ENCODE measurements around the gene NT5C3A. TPM values are rescaled to one million over a fixed set of nuclear protein-coding genes. Genes with fewer than 3 reads are reported as not detected.
A peak's percentile ranks its signal among the peaks of the same experiment; 100 is the strongest.

The NT5C3A gene
- total and polyA plus RNA-seq, 9 of the 15 experiments (the other 6 are each of a cell fraction or from before 2014, with no cell fraction given): 18.6 to 60.1 (median 40.0) TPM

- TF ChIP-seq FOXJ2 (tag; IDR thresholded peaks at IDR 0.05) (peak; percentile 71; the same call in 1 of the 2 replicates), NFRKB (IDR thresholded peaks at IDR 0.05; ENCODE audit: low read depth) (peak; percentile 68), ZNF3 (CRISPR knock-in tag; IDR thresholded peaks at IDR 0.05) (no peak), VEZF1 (CRISPR knock-in tag; IDR thresholded peaks at IDR 0.05) (peak; percentile 59; the same call in 1 of the 2 replicates), FIP1L1 (IDR thresholded peaks at IDR 0.05; ENCODE audit: low read depth, low read length, poor library complexity, severe bottlenecking) (no peak), TRIM25 (IDR thresholded peaks at IDR 0.05; ENCODE audit: borderline replicate concordance) (no peak), THAP12 (CRISPR knock-in tag; IDR thresholded peaks at IDR 0.05) (peak; percentile 48; the same call in 1 of the 2 replicates), PHF8 (IDR thresholded peaks at IDR 0.05; ENCODE audit: borderline replicate concordance, low read length) (peak; percentile 81; the same call in 1 of the 2 replicates), STAG1 (CRISPR knock-in tag; IDR thresholded peaks at IDR 0.05; ENCODE audit: borderline replicate concordance) (no peak), HLTF (IDR thresholded peaks at IDR 0.05) (no peak; the same call in 1 of the 2 replicates), TFAM (CRISPR knock-in tag; conservative IDR thresholded peaks at IDR 0.05) (no peak), RNF2 (IDR thresholded peaks at IDR 0.05) (no peak), CXXC5 (CRISPR knock-in tag; IDR thresholded peaks at IDR 0.05) (peak; percentile 73; the same call in 1 of the 2 replicates), ZNF143 (CRISPR knock-in tag; IDR thresholded peaks at IDR 0.05) (peak; percentile 88), GABPB1 (CRISPR knock-in tag; IDR thresholded peaks at IDR 0.05) (0 out of 2 replicates have a peak, but pooled peaks have one; percentile 39), CHD4 (IDR thresholded peaks at IDR 0.05; ENCODE audit: insufficient read depth, insufficient replicate concordance, low read depth, low read length, poor library complexity, severe bottlenecking) (no peak), ZNF121 (CRISPR knock-in tag; conservative IDR thresholded peaks at IDR 0.05) (no peak), ZNF347 (CRISPR knock-in tag; IDR thresholded peaks at IDR 0.05; ENCODE audit: low read depth) (no peak), ZBTB17 (CRISPR knock-in tag; IDR thresholded peaks at IDR 0.05) (0 out of 2 replicates have a peak, but pooled peaks have one; percentile 13), FOXM1 (IDR thresholded peaks at IDR 0.05; ENCODE audit: low read depth) (no peak), FOXM1 (CRISPR knock-in tag; IDR thresholded peaks at IDR 0.05; ENCODE audit: low read depth) (no peak; the same call in 1 of the 2 replicates)
Observed at GRCh38 chr7:33062782-33063443, 337 bp upstream of the NT5C3A start (continued).
